ENCODE data around the gene FAM149B1. TPM values are rescaled to one million over a fixed set of nuclear protein-coding genes. Genes with fewer than 3 reads are reported as not detected.
A peak's percentile ranks its signal among the peaks of the same experiment; 100 is the strongest.
"Not testable (repeated sequence)": the region's sequence is repeated elsewhere in the genome, so short reads cannot be mapped to it uniquely, and the experiment has no call there.

FAM149B1 gene
- total RNA-seq, 1 donor from 2014 or later, result 16.0 TPM

GRCh38 chr10:73131913-73132686, 35.8 kb upstream of the FAM149B1 start:
- ChIA-PET POLR2A (interaction anchor here (0.5 to 1.8 kb wide), 4 partner anchors 36 to 1056 kb away, joined by 3 to 22 read pairs (median 6); partner anchors contain the start of gene P4HA1), CTCF (interaction anchor here (1.8 kb wide), 1 partner anchor 27 kb away, joined by 9 read pairs; no protein-coding TSS in a partner anchor)
- DNase-seq (no peak), ATAC-seq (ENCODE audit: low read depth) (peak; percentile 78)
- TF ChIP-seq CTCF (IDR thresholded peaks at IDR 0.05), result no peak
- no peaks in the 10 kb centered on the region for H3K27me3 Mint-ChIP-seq
- peaks cover 22% of the 10 kb centered on the region for H3K4me1 Mint-ChIP-seq
- no peaks in the 10 kb centered on the region for H3K9me3 Mint-ChIP-seq
- peak overlapping the region; percentile 81 for H3K27ac Mint-ChIP-seq
- H3K4me3 Mint-ChIP-seq, result peak overlapping the region; percentile 68
- H3K36me3 Mint-ChIP-seq (ENCODE audit: low read depth), result peaks cover 64% of the 10 kb centered on the region
- intact Hi-C loops (cut with micrococcal nuclease), result loop anchor here (1.0 kb wide), 1 partner anchor 36 kb away; the partner anchor contains the start of gene P4HA1

- peaks cover 26% of the 10 kb centered on the region for H3K4me1 Mint-ChIP-seq
- ATAC-seq (ENCODE audit: low read depth) (no peak), DNase-seq (no peak)
- H3K4me3 Mint-ChIP-seq, result no peak overlapping the region
- intact Hi-C loops (cut with micrococcal nuclease), result no loop called here
- ChIA-PET CTCF (interaction anchor here (2.0 kb wide), 1 partner anchor 23 kb away, joined by 4 read pairs; no protein-coding TSS in a partner anchor), POLR2A (interaction anchor here (1.3 kb wide), 1 partner anchor 38 kb away, joined by 3 read pairs; the partner anchor contains the start of gene P4HA1)
- no peak overlapping the region for H3K27ac Mint-ChIP-seq
- H3K27me3 Mint-ChIP-seq, result no peaks in the 10 kb centered on the region
- H3K36me3 Mint-ChIP-seq (ENCODE audit: low read depth), result peaks cover 79% of the 10 kb centered on the region
- H3K9me3 Mint-ChIP-seq, result no peaks in the 10 kb centered on the region
- no peak for TF ChIP-seq CTCF (IDR thresholded peaks at IDR 0.05)
Observed at GRCh38 chr10:73134727-73135126, 33.2 kb upstream of the FAM149B1 start.

- no peak for ATAC-seq (ENCODE audit: low read depth)
- H3K9me3 Mint-ChIP-seq, result no peaks in the 10 kb centered on the region
- POLR2A ChIA-PET, result interaction anchor here (1.0 kb wide), 1 partner anchor 41 kb away, joined by 7 read pairs; no protein-coding TSS in a partner anchor
- H3K36me3 Mint-ChIP-seq (ENCODE audit: low read depth), result peaks cover 81% of the 10 kb centered on the region
- H3K27ac Mint-ChIP-seq, result no peak overlapping the region
- TF ChIP-seq CTCF (IDR thresholded peaks at IDR 0.05), result no peak
- no peak overlapping the region for H3K4me3 Mint-ChIP-seq
- intact Hi-C loops (cut with micrococcal nuclease), result no loop called here
- no peak for DNase-seq
- CTCF ChIA-PET, result interaction anchor here (1.6 to 2.0 kb wide), 2 partner anchors 21 to 23 kb away, joined by 3 to 4 read pairs; no protein-coding TSS in a partner anchor
- H3K27me3 Mint-ChIP-seq, result no peaks in the 10 kb centered on the region
- H3K4me1 Mint-ChIP-seq, result peaks cover 17% of the 10 kb centered on the region
Observed at GRCh38 chr10:73136627-73137026, 31.3 kb upstream of the FAM149B1 start.

DNA sequence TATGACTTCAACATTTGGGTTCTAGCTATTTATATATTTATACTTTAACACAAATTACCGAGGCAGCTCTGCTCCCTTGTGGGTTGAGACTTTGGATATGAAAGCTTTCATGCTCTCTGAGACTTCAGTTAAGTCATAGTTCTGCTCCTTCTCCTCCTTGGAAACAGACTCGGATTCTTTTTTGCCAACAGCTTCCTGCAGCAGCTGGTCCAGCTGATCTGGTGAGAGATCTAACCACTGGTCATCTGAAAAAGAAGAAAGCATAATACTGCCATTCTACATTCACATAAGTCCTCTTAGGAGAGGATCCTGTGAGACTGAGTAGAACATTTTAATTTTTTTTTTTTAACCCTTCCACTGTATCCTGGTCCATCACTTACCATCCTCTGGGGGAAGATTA, 28.7 kb upstream of the FAM149B1 start:
- intact Hi-C loops (cut with micrococcal nuclease), result no loop called here
- Mint-ChIP-seq H3K27ac (peak overlapping the region; percentile 35), H3K27me3 (no peaks in the 10 kb centered on the region), H3K4me1 (peaks cover 4% of the 10 kb centered on the region), H3K9me3 (no peaks in the 10 kb centered on the region), H3K36me3 (ENCODE audit: low read depth) (peaks cover 75% of the 10 kb centered on the region), H3K4me3 (no peak overlapping the region)
- DNase-seq, result no peak
- TF ChIP-seq CTCF (IDR thresholded peaks at IDR 0.05), result no peak
- ChIA-PET POLR2A (interaction anchor here (0.6 to 0.7 kb wide), 2 partner anchors 14 to 26 kb away, joined by 3 to 5 read pairs; no protein-coding TSS in a partner anchor), CTCF (interaction anchor here (1.1 kb wide), 1 partner anchor 42 kb away, joined by 3 read pairs; the partner anchor contains the start of gene P4HA1)
- no peak for ATAC-seq (ENCODE audit: low read depth)

DNA sequence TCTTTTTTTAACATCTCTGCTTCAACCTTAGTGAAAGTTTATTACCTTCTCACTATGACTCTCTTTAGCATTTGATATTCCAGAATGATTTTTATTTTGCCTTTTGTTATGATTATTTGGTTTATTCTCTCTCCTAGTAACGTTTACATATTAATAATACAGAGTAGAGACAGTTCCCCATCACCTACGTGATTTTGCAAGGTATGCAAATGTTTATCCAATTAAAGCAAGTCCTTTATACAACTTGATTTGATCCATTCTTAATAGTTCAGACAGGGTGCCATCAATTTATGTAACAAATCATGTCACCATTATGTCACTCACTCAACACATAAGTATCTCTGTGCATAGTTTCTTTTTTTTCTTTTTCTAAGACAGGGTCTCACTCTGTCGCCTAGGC, 26.3 kb upstream of the FAM149B1 start:
- CTCF ChIA-PET, result no interaction called here
- Mint-ChIP-seq H3K27me3 (no peaks in the 10 kb centered on the region), H3K27ac (no peak overlapping the region), H3K4me3 (no peak overlapping the region), H3K9me3 (no peaks in the 10 kb centered on the region), H3K4me1 (peaks cover 4% of the 10 kb centered on the region), H3K36me3 (ENCODE audit: low read depth) (peaks cover 64% of the 10 kb centered on the region)
- ATAC-seq (ENCODE audit: low read depth) (no peak), DNase-seq (no peak)
- POLR2A ChIA-PET, result no interaction called here
- intact Hi-C loops (cut with micrococcal nuclease), result no loop called here
- no peak for TF ChIP-seq CTCF (IDR thresholded peaks at IDR 0.05)

DNA sequence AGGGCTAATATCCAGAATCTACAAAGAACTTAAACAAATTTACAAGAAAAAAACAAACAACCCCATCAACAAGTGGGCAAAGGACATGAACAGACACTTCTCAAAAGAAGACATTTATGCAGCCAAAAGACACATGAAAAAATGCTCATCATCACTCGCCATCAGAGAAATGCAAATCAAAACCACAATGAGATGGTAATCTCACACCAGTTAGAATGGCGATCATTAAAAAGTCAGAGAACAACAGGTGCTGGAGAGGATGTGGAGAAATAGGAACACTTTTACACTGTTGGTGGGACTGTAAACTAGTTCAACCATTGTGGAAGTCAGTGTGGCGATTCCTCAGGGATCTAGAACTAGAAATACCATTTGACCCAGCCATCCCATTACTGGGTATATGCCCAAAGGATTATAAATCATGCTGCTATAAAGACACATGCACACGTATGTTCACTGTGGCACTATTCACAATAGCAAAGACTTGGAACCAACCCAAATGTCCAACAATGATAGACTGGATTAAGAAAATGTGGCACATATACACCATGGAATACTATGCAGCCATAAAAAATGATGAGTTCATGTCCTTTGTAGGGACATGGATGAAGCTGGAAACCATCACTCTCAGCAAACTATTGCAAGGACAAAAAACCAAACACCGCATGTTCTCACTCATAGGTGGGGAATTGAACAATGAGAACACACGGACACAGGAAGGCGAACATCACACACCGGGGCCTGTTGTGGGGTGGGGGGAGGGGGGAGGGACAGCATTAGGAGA, 17.1 kb upstream of the FAM149B1 start:
- POLR2A ChIA-PET; H3K27me3 Mint-ChIP-seq; H3K4me1 Mint-ChIP-seq; ATAC-seq (ENCODE audit: low read depth); H3K9me3 Mint-ChIP-seq; H3K4me3 Mint-ChIP-seq; CTCF ChIA-PET; DNase-seq; H3K27ac Mint-ChIP-seq; intact Hi-C loops (cut with micrococcal nuclease): not testable (repeated sequence)
- peaks cover 65% of the 10 kb centered on the region for H3K36me3 Mint-ChIP-seq (ENCODE audit: low read depth)
